ENCODE results near the gene PAWR. TPM values are rescaled to one million over a fixed set of nuclear protein-coding genes. Genes with fewer than 3 reads are reported as not detected.
A peak's percentile ranks its signal among the peaks of the same experiment; 100 is the strongest.

PAWR gene
- 19.8 TPM for polyA plus RNA-seq

GRCh38 chr12:79690638-79691510 lies at the start of gene PAWR:
TSS of gene PAWR (minus strand) at chr12:79690964. CDS start at chr12:79690244, 720 bp downstream.
- peaks cover 19 to 25% (median 23%) of the 10 kb centered on the region in 3 donors for H3K4me1 Mint-ChIP-seq

GRCh38 chr12:79737875-79738718 lies 47.3 kb upstream of the PAWR start:
- peaks cover 3% of the 10 kb centered on the region for H3K27me3 Mint-ChIP-seq
- no peaks in the 10 kb centered on the region for H3K4me1 Mint-ChIP-seq
- no peaks in the 10 kb centered on the region for H3K9me3 Mint-ChIP-seq
- no peak overlapping the region for H3K27ac Mint-ChIP-seq
- no peaks in the 10 kb centered on the region for H3K36me3 Mint-ChIP-seq
- H3K4me3 Mint-ChIP-seq: no peak overlapping the region

More at GRCh38 chr12:79690638-79691510, at the start of gene PAWR:
- Mint-ChIP-seq H3K9me3 (no peaks in the 10 kb centered on the region), H3K36me3 (peaks cover 2% of the 10 kb centered on the region), H3K27ac (peak within 1 kb of the TSS; percentile 74 to 95 (median 90)), H3K27me3 (no peaks in the 10 kb centered on the region), H3K4me3 (peak within 1 kb of the TSS; percentile 91 to 96 (median 95))

GRCh38 chr12:79732638-79733037 lies 41.9 kb upstream of the PAWR start:
- Mint-ChIP-seq H3K4me1 (no peaks in the 10 kb centered on the region), H3K27me3 (peaks cover 8% of the 10 kb centered on the region), H3K9me3 (no peaks in the 10 kb centered on the region), H3K4me3 (no peak overlapping the region), H3K36me3 (peaks cover 6% of the 10 kb centered on the region), H3K27ac (no peak overlapping the region)

GRCh38 chr12:79725987-79726386 lies 35.2 kb upstream of the PAWR start:
- peaks cover 10% of the 10 kb centered on the region for H3K27me3 Mint-ChIP-seq
- no peak overlapping the region for H3K4me3 Mint-ChIP-seq
- no peak overlapping the region for H3K27ac Mint-ChIP-seq
- peaks cover 9% of the 10 kb centered on the region for H3K36me3 Mint-ChIP-seq
- H3K9me3 Mint-ChIP-seq: no peaks in the 10 kb centered on the region
- H3K4me1 Mint-ChIP-seq: no peaks in the 10 kb centered on the region

- Mint-ChIP-seq H3K27me3 (peaks cover 3% of the 10 kb centered on the region), H3K36me3 (peaks cover 3% of the 10 kb centered on the region), H3K4me1 (no peaks in the 10 kb centered on the region), H3K4me3 (no peak overlapping the region), H3K27ac (no peak overlapping the region), H3K9me3 (peaks cover 0 to 5% (median 2%) of the 10 kb centered on the region in 3 donors)
These were observed 26.2 kb upstream of the PAWR start for GRCh38 chr12:79717006-79717405.

- H3K4me1 Mint-ChIP-seq: no peaks in the 10 kb centered on the region
- H3K27me3 Mint-ChIP-seq: peaks cover 5% of the 10 kb centered on the region
- peaks cover 3% of the 10 kb centered on the region for H3K36me3 Mint-ChIP-seq
- H3K27ac Mint-ChIP-seq: no peak overlapping the region
- H3K4me3 Mint-ChIP-seq: no peak overlapping the region
- peaks cover 0 to 5% (median 2%) of the 10 kb centered on the region in 3 donors for H3K9me3 Mint-ChIP-seq
These were observed 24.5 kb upstream of the PAWR start for GRCh38 chr12:79715308-79715707.

GRCh38 chr12:79710707-79711483 lies 20.1 kb upstream of the PAWR start:
- Mint-ChIP-seq H3K27ac (no peak overlapping the region), H3K4me3 (no peak overlapping the region), H3K36me3 (peaks cover 1% of the 10 kb centered on the region), H3K27me3 (peaks cover 5% of the 10 kb centered on the region), H3K4me1 (no peaks in the 10 kb centered on the region), H3K9me3 (peaks cover 0 to 5% (median 2%) of the 10 kb centered on the region in 3 donors)

- H3K27me3 Mint-ChIP-seq: peaks cover 5% of the 10 kb centered on the region
- H3K9me3 Mint-ChIP-seq: peaks cover 0 to 5% (median 2%) of the 10 kb centered on the region in 3 donors
- no peak overlapping the region for H3K27ac Mint-ChIP-seq
- peaks cover 1% of the 10 kb centered on the region for H3K36me3 Mint-ChIP-seq
- H3K4me3 Mint-ChIP-seq: no peak overlapping the region
- H3K4me1 Mint-ChIP-seq: no peaks in the 10 kb centered on the region
These were observed 17.1 kb upstream of the PAWR start for GRCh38 chr12:79707830-79708229.

GRCh38 chr12:79706676-79707075 lies 15.9 kb upstream of the PAWR start:
- Mint-ChIP-seq H3K9me3 (peaks cover 0 to 2% (median 0%) of the 10 kb centered on the region in 3 donors), H3K4me1 (no peaks in the 10 kb centered on the region), H3K27ac (no peak overlapping the region), H3K36me3 (no peaks in the 10 kb centered on the region), H3K27me3 (no peaks in the 10 kb centered on the region), H3K4me3 (no peak overlapping the region)

GRCh38 chr12:79706156-79706555 lies 15.4 kb upstream of the PAWR start:
- Mint-ChIP-seq H3K27me3 (no peaks in the 10 kb centered on the region), H3K27ac (no peak overlapping the region), H3K4me1 (no peaks in the 10 kb centered on the region), H3K9me3 (peaks cover 0 to 2% (median 0%) of the 10 kb centered on the region in 3 donors), H3K36me3 (no peaks in the 10 kb centered on the region), H3K4me3 (no peak overlapping the region)

GRCh38 chr12:79698966-79699365 lies 8.2 kb upstream of the PAWR start:
- Mint-ChIP-seq H3K36me3 (no peaks in the 10 kb centered on the region), H3K27me3 (no peaks in the 10 kb centered on the region), H3K4me1 (no peaks in the 10 kb centered on the region), H3K9me3 (peaks cover 0 to 2% (median 0%) of the 10 kb centered on the region in 3 donors), H3K4me3 (no peak overlapping the region), H3K27ac (no peak overlapping the region)

GRCh38 chr12:79696416-79696815 lies 5.7 kb upstream of the PAWR start:
- Mint-ChIP-seq H3K4me1 (peaks cover under 1 to 2% (median 2%) of the 10 kb centered on the region in 3 donors), H3K27me3 (no peaks in the 10 kb centered on the region), H3K36me3 (no peaks in the 10 kb centered on the region), H3K9me3 (no peaks in the 10 kb centered on the region), H3K27ac (no peak overlapping the region), H3K4me3 (no peak overlapping the region)

- Mint-ChIP-seq H3K4me3 (peak overlapping the region in 1 of 4 donors; percentile 95), H3K36me3 (no peaks in the 10 kb centered on the region), H3K9me3 (no peaks in the 10 kb centered on the region), H3K27ac (no peak overlapping the region), H3K4me1 (peaks cover 4 to 17% (median 5%) of the 10 kb centered on the region in 3 donors), H3K27me3 (no peaks in the 10 kb centered on the region)
These were observed 2.3 kb upstream of the PAWR start for GRCh38 chr12:79692860-79693577.

Data from IgD-negative memory B cell (primary cell).